ENCODE results near the gene EXT2. TPM values are rescaled to one million over a fixed set of nuclear protein-coding genes. Genes with fewer than 3 reads are reported as not detected.

The EXT2 gene
- total RNA-seq, 4 donors from 2014 or later = 63.9 to 66.6 (median 65.9) TPM

GRCh38 chr11:44150401-44150800, 54.9 kb downstream of the EXT2 start:
- H3K36me3 ChIP-seq = peaks cover 0 to 36% of the 10 kb centered on the region in 2 donors

GRCh38 chr11:44157019-44157418, 61.5 kb downstream of the EXT2 start:
- Histone ChIP-seq H3K27ac (no peak overlapping the region), H3K4me3 (no peak overlapping the region), H3K9me3 (peaks cover 0 to 4% (median 0%) of the 10 kb centered on the region in 3 donors), H3K27me3 (no peaks in the 10 kb centered on the region), H3K4me1 (peaks cover 0 to 9% (median 0%) of the 10 kb centered on the region in 3 donors), H3K36me3 (peaks cover 0 to 17% of the 10 kb centered on the region in 2 donors)
- TF ChIP-seq POLR2AphosphoS5 (IDR thresholded peaks at IDR 0.05) (no peak), POLR2A (IDR thresholded peaks at IDR 0.05) (no peak), EP300 (IDR thresholded peaks at IDR 0.05) (no peak), CTCF (IDR thresholded peaks at IDR 0.05) (no peak)
- ATAC-seq = no peak
- WGBS, 2 donors (ENCODE audit: low coverage in 1 of 2) = 93 to 100% methylated on average over 1 to 3 of the region's 4 CpGs

More at GRCh38 chr11:44150401-44150800, 54.9 kb downstream of the EXT2 start:
- WGBS, 2 donors (ENCODE audit: low coverage in 1 of 2) = 61 to 90% methylated on average over 1 of the region's 1 CpG
- no peaks in the 10 kb centered on the region for H3K9me3 ChIP-seq
- no peak overlapping the region for H3K4me3 ChIP-seq
- H3K27ac ChIP-seq = no peak overlapping the region
- H3K4me1 ChIP-seq = peaks cover 0 to 11% (median 2%) of the 10 kb centered on the region in 3 donors
- H3K27me3 ChIP-seq = no peaks in the 10 kb centered on the region
- no peak for ATAC-seq
- no peak for TF ChIP-seq POLR2A (IDR thresholded peaks at IDR 0.05)
- no peak for TF ChIP-seq EP300 (IDR thresholded peaks at IDR 0.05)
- TF ChIP-seq POLR2AphosphoS5 (IDR thresholded peaks at IDR 0.05) = no peak
- TF ChIP-seq CTCF (IDR thresholded peaks at IDR 0.05) = no peak

- Histone ChIP-seq H3K4me1 (peaks cover 0 to 16% (median 0%) of the 10 kb centered on the region in 3 donors), H3K27me3 (no peaks in the 10 kb centered on the region), H3K27ac (no peak overlapping the region), H3K9me3 (peaks cover 0 to 4% (median 0%) of the 10 kb centered on the region in 3 donors), H3K4me3 (no peak overlapping the region), H3K36me3 (peaks cover 0 to 17% of the 10 kb centered on the region in 2 donors)
- WGBS, 2 donors (ENCODE audit: low coverage in 1 of 2) = 92 to 96% methylated on average over 2 of the region's 2 CpGs
- no peak for TF ChIP-seq POLR2A (IDR thresholded peaks at IDR 0.05)
- ATAC-seq = no peak
Observed at GRCh38 chr11:44158384-44158783, 62.9 kb downstream of the EXT2 start.

GRCh38 chr11:44159848-44160721, 64.6 kb downstream of the EXT2 start:
- peaks cover 0 to 17% of the 10 kb centered on the region in 2 donors for H3K36me3 ChIP-seq
- no peak for TF ChIP-seq EP300 (IDR thresholded peaks at IDR 0.05)
- no peak for ATAC-seq
- no peak overlapping the region for H3K27ac ChIP-seq
- H3K4me1 ChIP-seq = peaks cover 0 to 18% (median 0%) of the 10 kb centered on the region in 3 donors
- H3K4me3 ChIP-seq = no peak overlapping the region
- H3K9me3 ChIP-seq = peaks cover 0 to 4% (median 0%) of the 10 kb centered on the region in 3 donors
- WGBS, 2 donors (ENCODE audit: low coverage in 1 of 2) = 72 to 73% methylated on average over 1 of the region's 1 CpG
- no peaks in the 10 kb centered on the region for H3K27me3 ChIP-seq

- Histone ChIP-seq H3K27ac (no peak overlapping the region), H3K36me3 (peaks cover 0 to 13% of the 10 kb centered on the region in 2 donors), H3K9me3 (peaks cover 0 to 4% (median 0%) of the 10 kb centered on the region in 3 donors), H3K4me1 (peaks cover 0 to 33% (median 0%) of the 10 kb centered on the region in 3 donors), H3K27me3 (no peaks in the 10 kb centered on the region), H3K4me3 (no peak overlapping the region)
- no peak for ATAC-seq
- whole genome bisulfite sequencing, 2 donors (ENCODE audit: low coverage in 1 of 2) = 50 to 86% methylated on average over 1 of the region's 1 CpG
- no peak for TF ChIP-seq CTCF (IDR thresholded peaks at IDR 0.05)
- TF ChIP-seq POLR2AphosphoS5 (IDR thresholded peaks at IDR 0.05) = no peak
- no peak for TF ChIP-seq EP300 (IDR thresholded peaks at IDR 0.05)
- TF ChIP-seq POLR2A (IDR thresholded peaks at IDR 0.05) = no peak
Observed at GRCh38 chr11:44162004-44162403, 66.5 kb downstream of the EXT2 start.
